Ramos (cell line): ENCODE results near the gene OR14A16.

Source experiments
- in situ Hi-C: fragments of 300-500 bp; cut with MboI; formaldehyde crosslinking; loops from one replicate; pipeline ENCODE4 v1.14.3; 2022; ENCODE audit warnings: low sequenced_read_pairs; ENCODE audit not compliant: unreplicated experiment

Gene OR14A16

GRCh38 chr1:247797518-247797917 lies 26.4 kb downstream of the OR14A16 start:
- in situ Hi-C loops = no loop called here

GRCh38 chr1:247769603-247770002 lies 54.3 kb downstream of the OR14A16 start:
- in situ Hi-C loops = no loop called here
